Raji (cell line): ENCODE measurements around the gene ATP8A1.

Experiments
- POLR2A ChIP-seq: IDR thresholded peaks from 2 replicates; pipeline ENCODE4 v1.6.1; 2011; ENCODE audit warnings: low read depth, low read length, control low read depth; ENCODE audit not compliant: insufficient read depth

Gene ATP8A1

GRCh38 chr4:42638321-42638720 is 18.6 kb downstream of the ATP8A1 start:
- no peak for TF ChIP-seq POLR2A

GRCh38 chr4:42637867-42638266 is 19.0 kb downstream of the ATP8A1 start:
- TF ChIP-seq POLR2A = no peak

GRCh38 chr4:42637104-42637503 is 19.8 kb downstream of the ATP8A1 start:
- TF ChIP-seq POLR2A = no peak

DNA sequence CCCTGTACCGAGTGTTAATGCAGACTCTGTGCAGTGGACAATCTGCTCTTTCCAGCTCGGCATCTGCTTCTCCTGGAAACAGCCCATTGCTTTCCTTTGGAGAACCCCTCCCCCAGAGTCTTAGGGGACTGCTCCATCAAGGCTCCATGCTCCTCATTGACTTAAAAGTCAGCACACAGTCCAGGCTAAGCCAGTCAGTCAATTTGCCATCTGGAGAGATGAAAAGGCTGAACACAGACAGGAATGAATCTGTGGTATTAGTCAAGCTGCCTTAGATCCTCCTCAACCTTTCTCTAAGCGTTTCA is 20.3 kb downstream of the ATP8A1 start:
- TF ChIP-seq POLR2A = no peak

DNA sequence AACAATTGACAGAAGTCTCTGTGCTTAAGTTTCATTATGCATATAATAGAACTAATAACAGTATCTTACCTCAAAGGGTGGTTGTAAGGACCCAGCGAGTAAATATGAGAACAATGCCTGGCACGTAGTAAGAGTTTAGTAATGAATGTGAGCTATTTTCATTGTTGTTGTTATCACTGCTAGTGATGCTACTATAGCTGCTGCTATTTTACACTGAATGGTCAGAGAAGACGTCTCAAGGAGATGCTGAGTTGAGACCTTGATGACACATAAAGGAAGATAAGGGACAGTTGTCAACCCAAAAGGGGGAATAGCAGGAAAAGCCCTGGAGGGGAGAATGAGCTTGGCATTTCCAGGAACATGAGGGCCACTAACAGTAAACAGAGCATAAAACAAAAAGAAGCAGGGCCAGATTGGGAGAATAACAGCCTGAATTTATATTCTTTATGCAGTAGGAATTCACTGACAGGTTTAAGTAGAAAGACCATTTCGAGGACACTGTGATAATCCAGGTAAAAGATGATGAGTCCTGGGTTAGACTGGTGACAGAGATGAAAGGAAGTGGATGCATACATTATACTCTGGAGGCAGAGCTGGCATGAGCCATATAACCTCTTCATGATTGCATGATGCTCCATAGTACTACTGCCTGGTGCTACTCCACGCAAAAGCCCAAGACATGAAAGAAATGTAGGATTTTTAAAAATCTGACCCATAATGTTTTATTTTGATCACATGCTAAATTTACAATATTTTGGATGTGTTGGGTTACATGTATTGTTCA is 23.1 kb downstream of the ATP8A1 start:
- no peak for TF ChIP-seq POLR2A

DNA sequence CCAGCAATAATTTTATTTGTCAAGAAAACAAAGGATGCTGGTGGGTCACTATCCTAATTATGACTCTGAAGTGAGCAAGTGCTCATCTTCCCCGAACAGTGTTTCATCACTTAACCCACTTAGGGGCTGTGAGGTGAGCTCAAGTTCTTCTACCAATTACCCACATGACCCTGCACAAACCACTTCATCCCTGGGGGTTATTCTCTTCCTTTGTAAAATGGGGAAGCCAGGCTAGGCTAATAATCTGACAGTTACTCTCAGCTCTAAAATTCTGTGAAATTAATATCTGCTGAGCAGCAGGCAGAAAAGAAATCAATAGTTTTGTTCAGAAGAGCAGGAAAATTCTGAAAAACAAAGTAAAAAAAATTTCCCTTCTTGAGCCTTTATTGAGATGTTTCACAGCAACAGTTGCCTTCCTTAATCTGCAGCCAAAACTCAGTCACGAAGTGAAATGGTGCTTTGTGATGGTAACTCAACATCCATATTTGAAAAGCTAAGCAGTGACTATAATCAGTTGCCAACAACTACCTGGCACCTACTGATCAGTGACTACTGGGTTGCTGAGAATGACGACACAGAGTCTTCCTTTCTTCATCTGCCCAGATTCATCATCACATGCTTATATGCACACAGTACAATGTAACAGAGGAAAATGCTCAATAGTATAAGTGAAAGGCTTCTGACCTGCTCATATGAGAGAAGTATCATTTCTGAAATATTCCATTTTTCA is 24.1 kb downstream of the ATP8A1 start:
- no peak for TF ChIP-seq POLR2A

DNA sequence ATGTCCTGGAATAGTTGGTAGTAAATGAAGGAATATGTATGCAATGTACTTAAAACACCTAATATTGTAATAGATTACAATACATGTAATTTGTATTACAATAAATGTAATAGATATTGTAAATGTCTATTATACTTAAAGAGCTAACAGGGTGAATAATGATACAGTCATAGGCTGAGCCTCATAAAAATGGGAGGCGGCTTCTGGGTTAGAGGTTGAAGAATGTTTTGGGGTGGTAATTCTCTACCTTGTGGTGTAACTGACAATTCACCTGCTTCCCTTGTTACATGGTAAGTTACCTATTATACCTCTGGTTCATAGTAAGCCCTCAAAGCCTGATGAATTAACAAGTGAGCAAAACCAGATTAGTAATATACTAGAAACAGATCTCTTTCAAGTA is 26.0 kb downstream of the ATP8A1 start:
- no peak for TF ChIP-seq POLR2A

- TF ChIP-seq POLR2A = no peak
Observed at GRCh38 chr4:42628740-42629139, 28.2 kb downstream of the ATP8A1 start.

DNA sequence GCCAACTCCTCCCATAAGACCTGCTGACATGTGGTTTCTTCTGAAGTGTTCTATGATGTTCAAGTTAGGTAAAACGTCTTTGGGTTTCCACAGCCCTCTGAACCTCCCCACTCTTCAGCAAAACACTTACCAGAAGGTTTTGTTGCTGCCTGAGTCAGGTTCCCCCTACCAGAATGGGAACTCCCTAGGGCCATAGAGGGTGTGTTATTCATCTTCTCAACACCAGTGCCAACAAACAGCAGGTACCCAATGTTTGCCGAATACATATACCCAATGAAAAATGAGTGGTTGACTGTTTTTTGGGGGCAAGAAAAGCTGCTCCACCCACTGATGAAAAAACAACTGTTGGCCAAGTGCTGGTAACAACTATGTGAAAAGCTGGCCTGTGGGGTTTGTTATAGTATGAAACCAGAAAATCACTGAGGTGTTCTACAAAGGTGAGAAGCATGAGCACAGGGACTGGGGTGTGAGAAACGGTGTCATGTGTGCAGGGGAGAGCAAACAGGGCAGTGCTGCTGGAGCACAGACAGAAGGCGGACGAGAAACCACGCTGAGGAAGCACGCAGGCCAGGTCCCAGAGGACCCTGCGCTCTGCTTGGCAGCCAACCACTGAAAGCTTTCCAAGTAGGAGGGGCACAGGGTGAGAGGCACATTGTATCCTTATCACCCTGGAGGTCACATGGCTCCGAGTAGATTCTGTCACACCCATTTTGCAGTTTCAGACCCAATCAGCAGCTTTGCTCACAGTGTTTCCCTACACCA is 28.8 kb downstream of the ATP8A1 start:
- 0 out of 2 replicates have a peak, but pooled peaks have one; percentile 33 for TF ChIP-seq POLR2A

DNA sequence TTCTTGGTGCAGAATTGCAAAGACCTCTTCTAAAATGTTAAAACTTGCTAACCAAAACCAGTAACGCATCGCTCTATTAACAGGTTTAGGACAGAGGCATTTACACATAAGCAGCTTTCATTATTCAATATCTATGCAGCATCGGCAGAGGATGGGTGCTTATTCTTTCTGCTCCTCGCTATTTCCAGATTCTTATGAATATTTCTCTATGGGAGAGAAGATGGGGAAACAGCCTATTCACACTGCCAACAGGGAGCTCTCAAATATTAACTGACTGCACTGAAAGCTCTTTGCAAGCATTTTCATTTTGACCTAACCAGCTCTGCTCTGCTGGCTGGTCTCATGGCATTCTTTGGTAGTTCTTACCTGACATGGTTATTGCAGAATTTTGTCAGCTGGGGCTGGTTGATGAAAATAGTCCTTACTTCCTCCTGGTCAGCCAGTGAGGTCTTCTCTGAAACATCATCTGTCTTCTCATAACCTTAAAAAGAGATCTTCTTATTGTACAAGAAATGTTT is 30.2 kb downstream of the ATP8A1 start:
- no peak for TF ChIP-seq POLR2A

- no peak for TF ChIP-seq POLR2A
Observed at GRCh38 chr4:42625329-42625728, 31.6 kb downstream of the ATP8A1 start.

DNA sequence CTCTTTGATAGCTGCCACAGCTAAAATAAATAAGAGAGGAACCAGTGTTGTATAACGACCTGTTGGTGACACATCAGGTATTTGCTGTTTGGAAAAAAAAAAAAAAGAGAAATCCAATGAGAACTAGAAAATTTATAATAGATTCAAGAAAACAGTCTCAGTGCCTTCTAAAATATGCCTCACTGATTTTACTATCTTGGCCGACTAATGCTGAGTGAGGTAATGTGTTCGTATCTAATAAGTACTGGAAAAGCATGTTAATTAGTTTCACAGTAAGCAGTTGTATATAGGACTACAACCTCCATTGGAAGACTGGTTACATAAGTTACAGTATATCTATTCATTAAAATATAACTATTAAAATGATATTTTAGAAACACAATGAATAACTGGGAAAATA is 32.4 kb downstream of the ATP8A1 start:
- TF ChIP-seq POLR2A = no peak

DNA sequence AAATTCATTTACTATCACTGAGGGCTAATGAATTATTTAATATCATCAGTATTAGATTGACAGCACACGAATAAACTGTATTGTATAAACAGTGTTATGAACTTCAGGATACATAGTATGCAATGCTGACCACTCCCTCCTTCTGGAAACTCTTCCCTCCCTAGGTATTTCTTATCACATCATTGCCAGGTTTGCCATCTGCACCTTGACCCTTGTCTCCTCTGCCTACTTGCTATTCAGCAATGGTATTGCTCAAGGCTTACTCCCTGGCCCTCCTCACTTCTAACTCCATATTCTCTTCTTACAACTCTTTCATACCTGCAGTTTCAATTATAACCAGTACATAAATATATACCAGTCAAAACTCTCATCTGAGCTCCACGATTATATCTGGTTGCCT is 38.9 kb downstream of the ATP8A1 start:
- no peak for TF ChIP-seq POLR2A

GRCh38 chr4:42617030-42617429 is 39.9 kb downstream of the ATP8A1 start:
- no peak for TF ChIP-seq POLR2A

GRCh38 chr4:42616572-42616971 is 40.3 kb downstream of the ATP8A1 start:
- no peak for TF ChIP-seq POLR2A
